AG09319 (cell line): ENCODE measurements around the gene CCNY.

Source experiments
- DNase-seq: peaks from one replicate; pipeline ENCODE4 v3.0.0-alpha.2; 2010; ENCODE audit warnings: low read depth; ENCODE audit errors: extremely low read depth
- CTCF ChIP-seq: IDR thresholded peaks from 2 replicates; pipeline ENCODE4 v1.5.1; 2011; ENCODE audit warnings: low read depth, mild to moderate bottlenecking, inconsistent platforms, low read length, moderate library complexity

The CCNY gene

GRCh38 chr10:35572583-35572982 is 236.3 kb downstream of the CCNY start:
- no peak for DNase-seq
- TF ChIP-seq CTCF = no peak

GRCh38 chr10:35573796-35574195 is 237.5 kb downstream of the CCNY start:
- no peak for TF ChIP-seq CTCF
- no peak for DNase-seq

- TF ChIP-seq CTCF = peak; percentile 21
- DNase-seq = peak; percentile 3
Observed at GRCh38 chr10:35574924-35575352, 238.6 kb downstream of the CCNY start.

GRCh38 chr10:35575640-35576039 is 239.3 kb downstream of the CCNY start:
- no peak for DNase-seq
- TF ChIP-seq CTCF = no peak

- TF ChIP-seq CTCF = no peak
- no peak for DNase-seq
Observed at GRCh38 chr10:35576730-35577129, 240.4 kb downstream of the CCNY start.

GRCh38 chr10:35577926-35578617 is 241.8 kb downstream of the CCNY start:
- TF ChIP-seq CTCF = no peak
- DNase-seq = no peak

GRCh38 chr10:35578618-35578956 is 242.3 kb downstream of the CCNY start:
- TF ChIP-seq CTCF = no peak
- DNase-seq = no peak
